ENCODE measurements around the gene SLC8A1.

The SLC8A1 gene

GRCh38 chr2:40451918-40452605, at the start of gene SLC8A1:
TSS of gene SLC8A1 (minus strand) at chr2:40452090.
- in situ Hi-C loops (cut with MboI; ENCODE audit: low sequenced_read_pairs) = no loop called here

- in situ Hi-C loops (cut with MboI; ENCODE audit: low sequenced_read_pairs) = no loop called here
Observed at GRCh38 chr2:40499437-40499836, 47.5 kb upstream of the SLC8A1 start.

- in situ Hi-C loops (cut with MboI; ENCODE audit: low sequenced_read_pairs) = no loop called here
Observed at GRCh38 chr2:40497251-40497859, 45.5 kb upstream of the SLC8A1 start.

GRCh38 chr2:40489678-40489960, 37.7 kb upstream of the SLC8A1 start:
- in situ Hi-C loops (cut with MboI; ENCODE audit: low sequenced_read_pairs) = no loop called here

GRCh38 chr2:40488927-40489677, 37.2 kb upstream of the SLC8A1 start:
- in situ Hi-C loops (cut with MboI; ENCODE audit: low sequenced_read_pairs) = no loop called here

- in situ Hi-C loops (cut with MboI; ENCODE audit: low sequenced_read_pairs) = no loop called here
Observed at GRCh38 chr2:40488101-40488601, 36.3 kb upstream of the SLC8A1 start.

- in situ Hi-C loops (cut with MboI; ENCODE audit: low sequenced_read_pairs) = no loop called here
Observed at GRCh38 chr2:40487602-40488001, 35.7 kb upstream of the SLC8A1 start.

GRCh38 chr2:40485854-40486253, 34.0 kb upstream of the SLC8A1 start:
- in situ Hi-C loops (cut with MboI; ENCODE audit: low sequenced_read_pairs) = no loop called here

GRCh38 chr2:40485318-40485717, 33.4 kb upstream of the SLC8A1 start:
- in situ Hi-C loops (cut with MboI; ENCODE audit: low sequenced_read_pairs) = no loop called here

- in situ Hi-C loops (cut with MboI; ENCODE audit: low sequenced_read_pairs) = no loop called here
Observed at GRCh38 chr2:40483549-40484243, 31.8 kb upstream of the SLC8A1 start.

- in situ Hi-C loops (cut with MboI; ENCODE audit: low sequenced_read_pairs) = no loop called here
Observed at GRCh38 chr2:40480596-40480995, 28.7 kb upstream of the SLC8A1 start.

- in situ Hi-C loops (cut with MboI; ENCODE audit: low sequenced_read_pairs) = no loop called here
Observed at GRCh38 chr2:40480073-40480472, 28.2 kb upstream of the SLC8A1 start.

- in situ Hi-C loops (cut with MboI; ENCODE audit: low sequenced_read_pairs) = no loop called here
Observed at GRCh38 chr2:40477361-40477760, 25.5 kb upstream of the SLC8A1 start.

- in situ Hi-C loops (cut with MboI; ENCODE audit: low sequenced_read_pairs) = no loop called here
Observed at GRCh38 chr2:40476436-40476835, 24.5 kb upstream of the SLC8A1 start.

GRCh38 chr2:40474306-40474705, 22.4 kb upstream of the SLC8A1 start:
- in situ Hi-C loops (cut with MboI; ENCODE audit: low sequenced_read_pairs) = no loop called here

- in situ Hi-C loops (cut with MboI; ENCODE audit: low sequenced_read_pairs) = no loop called here
Observed at GRCh38 chr2:40471866-40472265, 20.0 kb upstream of the SLC8A1 start.

GRCh38 chr2:40470822-40471813, 19.2 kb upstream of the SLC8A1 start:
- in situ Hi-C loops (cut with MboI; ENCODE audit: low sequenced_read_pairs) = no loop called here

GRCh38 chr2:40466935-40467572, 15.2 kb upstream of the SLC8A1 start:
- in situ Hi-C loops (cut with MboI; ENCODE audit: low sequenced_read_pairs) = no loop called here

- in situ Hi-C loops (cut with MboI; ENCODE audit: low sequenced_read_pairs) = no loop called here
Observed at GRCh38 chr2:40466332-40466906, 14.5 kb upstream of the SLC8A1 start.

Data from HL-60/S4 treated with phorbol 12-myristate 13-acetate at 8.2 ng/mL for 4 days and 3 days (cell line).